Endodermal cell (in vitro differentiated cells): Measurements from ENCODE around the gene ACAD11. TPM values are rescaled to one million over a fixed set of nuclear protein-coding genes. Genes with fewer than 3 reads are reported as not detected.

ENCODE experiments used
- DNase-seq: peaks from one replicate; pipeline ENCODE4 v3.0.0-alpha.2; 2017
- H3K27ac ChIP-seq: 2 replicates; pipeline ENCODE4 v1.5.1; 2013; ENCODE audit warnings: mild to moderate bottlenecking, low read depth, low read length, moderate library complexity
- H3K27me3 ChIP-seq: 2 replicates; pipeline ENCODE4 v1.6.1; 2013; ENCODE audit warnings: mild to moderate bottlenecking, low read length, moderate library complexity; ENCODE audit not compliant: insufficient read depth, control insufficient read depth, poor library complexity, severe bottlenecking
- H3K36me3 ChIP-seq: 2 replicates; pipeline ENCODE4 v1.7.0; 2013; ENCODE audit warnings: mild to moderate bottlenecking, low read length, moderate library complexity; ENCODE audit not compliant: control insufficient read depth, insufficient read depth
- H3K4me1 ChIP-seq: one replicate; pipeline ENCODE4 v1.7.0; 2013; ENCODE audit warnings: low read length; ENCODE audit not compliant: control insufficient read depth, insufficient read depth
- H3K4me3 ChIP-seq: 2 replicates; pipeline ENCODE4 v1.5.1; 2013; ENCODE audit warnings: mild to moderate bottlenecking, low read length, moderate library complexity
- H3K9ac ChIP-seq: 2 replicates; pipeline ENCODE4 v1.6.1; 2013; ENCODE audit warnings: mild to moderate bottlenecking, low read length, moderate library complexity; ENCODE audit not compliant: poor library complexity, severe bottlenecking; ENCODE audit errors: extremely low read depth
- H3K9me3 ChIP-seq: 2 replicates; pipeline ENCODE4 v1.6.1; 2013; ENCODE audit warnings: mild to moderate bottlenecking, low read length, moderate library complexity; ENCODE audit not compliant: control insufficient read depth
- H3K27ac Mint-ChIP-seq: 2 replicates; pipeline ENCODE4 v1.8.0; 2020; ENCODE audit warnings: mixed read lengths
- H3K27me3 Mint-ChIP-seq: 2 replicates; pipeline ENCODE4 v1.8.0; 2021; ENCODE audit warnings: mild to moderate bottlenecking, mixed read lengths; ENCODE audit not compliant: insufficient read depth
- H3K36me3 Mint-ChIP-seq: 2 replicates; pipeline ENCODE4 v1.8.0; 2020; ENCODE audit warnings: low read depth, mixed read lengths
- H3K4me1 Mint-ChIP-seq: 2 replicates; pipeline ENCODE4 v1.8.0; 2020; ENCODE audit warnings: mixed read lengths
- H3K4me3 Mint-ChIP-seq: 2 replicates; pipeline ENCODE4 v1.8.0; 2020; ENCODE audit warnings: mild to moderate bottlenecking, moderate library complexity, mixed read lengths
- H3K9me3 Mint-ChIP-seq: 2 replicates; pipeline ENCODE4 v1.8.0; 2020; ENCODE audit warnings: mild to moderate bottlenecking, mixed read lengths
- CTCF ChIP-seq: fragments of 200-600 bp; sonication (generic); conservative IDR thresholded peaks from 2 replicates; pipeline ENCODE4 v1.5.0; 2021; ENCODE audit warnings: antibody characterized with exemption, mild to moderate bottlenecking
- WGBS, 2 experiments: methylation state at CpG; one replicate each; pipeline versions ENCODE4 v1.1.5 to v1.1.7; 2013; ENCODE audit warnings: missing lambda C conversion rate in 2 of 2, mixed read lengths in 1 of 2; ENCODE audit not compliant: insufficient coverage in 1 of 2, insufficient read length in 1 of 2; 5-methylcytosine and 5-hydroxymethylcytosine counted together
- total RNA-seq, 2 donors: library from RNA; stranded (reverse); fragmentation: NEBNext Ultra II Directional in 1 of 2; extraction: Animal tissue kit (Norgen Biotek cat#: 25700) in 1 of 2; gene quantifications; 2 replicates in 1 of 2; 3 replicates in 1 of 2; pipeline ENCODE4 v1.2.1, GENCODE V29; 2021

ACAD11 gene
- total RNA-seq, 2 donors from 2014 or later: 21.4 to 22.8 TPM

GRCh38 chr3:132542577-132542976 lies 117.0 kb downstream of the ACAD11 start:
- DNase-seq: no peak
- Mint-ChIP-seq H3K4me3 (no peak overlapping the region), H3K9me3 (peaks cover 1% of the 10 kb centered on the region), H3K27ac (no peak overlapping the region), H3K36me3 (peaks cover 28% of the 10 kb centered on the region), H3K4me1 (peaks cover 8% of the 10 kb centered on the region), H3K27me3 (no peaks in the 10 kb centered on the region)
- Histone ChIP-seq H3K4me3 (no peak overlapping the region), H3K9ac (no peak overlapping the region), H3K36me3 (peaks cover 33% of the 10 kb centered on the region), H3K27me3 (no peaks in the 10 kb centered on the region), H3K4me1 (peaks cover 14% of the 10 kb centered on the region), H3K27ac (no peak overlapping the region), H3K9me3 (no peaks in the 10 kb centered on the region)
- TF ChIP-seq CTCF: no peak
- WGBS, 2 experiments: 83% methylated on average over 2 of the region's 2 CpGs; no CpG with 5 or more reads in 1 of the 2 experiments

- no peak for TF ChIP-seq CTCF
- Histone ChIP-seq H3K9ac (no peak overlapping the region), H3K4me1 (peaks cover 17% of the 10 kb centered on the region), H3K9me3 (no peaks in the 10 kb centered on the region), H3K4me3 (no peak overlapping the region), H3K27me3 (no peaks in the 10 kb centered on the region), H3K27ac (no peak overlapping the region), H3K36me3 (peaks cover 48% of the 10 kb centered on the region)
- Mint-ChIP-seq H3K4me1 (peaks cover 17% of the 10 kb centered on the region), H3K27me3 (no peaks in the 10 kb centered on the region), H3K36me3 (peaks cover 33% of the 10 kb centered on the region), H3K27ac (no peak overlapping the region), H3K4me3 (no peak overlapping the region), H3K9me3 (no peaks in the 10 kb centered on the region)
- no peak for DNase-seq
- WGBS, 2 experiments: 29% methylated on average over 2 of the region's 3 CpGs; no CpG with 5 or more reads in 1 of the 2 experiments
Observed at GRCh38 chr3:132539681-132540080, 119.9 kb downstream of the ACAD11 start.

GRCh38 chr3:132538072-132538471 lies 121.5 kb downstream of the ACAD11 start:
- no peak overlapping the region for H3K27ac ChIP-seq
- DNase-seq: no peak
- H3K4me1 Mint-ChIP-seq: peaks cover 19% of the 10 kb centered on the region
- WGBS, 2 experiments: 92 to 96% methylated on average over 4 to 5 of the region's 5 CpGs
- H3K27me3 ChIP-seq: no peaks in the 10 kb centered on the region
- no peak overlapping the region for H3K4me3 ChIP-seq
- H3K9ac ChIP-seq: no peak overlapping the region
- no peaks in the 10 kb centered on the region for H3K9me3 Mint-ChIP-seq
- no peaks in the 10 kb centered on the region for H3K27me3 Mint-ChIP-seq
- TF ChIP-seq CTCF: no peak
- H3K9me3 ChIP-seq: no peaks in the 10 kb centered on the region
- H3K4me3 Mint-ChIP-seq: no peak overlapping the region
- peaks cover 60% of the 10 kb centered on the region for H3K36me3 ChIP-seq
- H3K4me1 ChIP-seq: peaks cover 17% of the 10 kb centered on the region
- H3K27ac Mint-ChIP-seq: no peak overlapping the region
- peaks cover 38% of the 10 kb centered on the region for H3K36me3 Mint-ChIP-seq
